IPS-18a (cell line): ENCODE measurements around the gene FLNC.

Source experiments
- H3K27ac ChIP-seq: one replicate; pipeline ENCODE4 v1.5.1; 2013; ENCODE audit warnings: low read length
- H3K27me3 ChIP-seq: one replicate; pipeline ENCODE4 v1.6.1; 2013; ENCODE audit warnings: mild to moderate bottlenecking, low read length; ENCODE audit not compliant: control insufficient read depth, insufficient read depth
- H3K36me3 ChIP-seq: one replicate; pipeline ENCODE4 v1.6.1; 2013; ENCODE audit warnings: low read depth, low read length; ENCODE audit not compliant: control insufficient read depth
- H3K4me1 ChIP-seq: one replicate; pipeline ENCODE4 v1.6.1; 2013; ENCODE audit warnings: low read depth, low read length; ENCODE audit not compliant: control insufficient read depth
- H3K4me3 ChIP-seq: one replicate; pipeline ENCODE4 v1.5.1; 2013; ENCODE audit warnings: low read length
- H3K9ac ChIP-seq: one replicate; pipeline ENCODE4 v1.6.1; 2013; ENCODE audit warnings: mild to moderate bottlenecking, low read length, moderate library complexity
- H3K9me3 ChIP-seq: one replicate; pipeline ENCODE4 v1.6.1; 2013; ENCODE audit warnings: low read depth, low read length; ENCODE audit not compliant: control insufficient read depth

The FLNC gene

DNA sequence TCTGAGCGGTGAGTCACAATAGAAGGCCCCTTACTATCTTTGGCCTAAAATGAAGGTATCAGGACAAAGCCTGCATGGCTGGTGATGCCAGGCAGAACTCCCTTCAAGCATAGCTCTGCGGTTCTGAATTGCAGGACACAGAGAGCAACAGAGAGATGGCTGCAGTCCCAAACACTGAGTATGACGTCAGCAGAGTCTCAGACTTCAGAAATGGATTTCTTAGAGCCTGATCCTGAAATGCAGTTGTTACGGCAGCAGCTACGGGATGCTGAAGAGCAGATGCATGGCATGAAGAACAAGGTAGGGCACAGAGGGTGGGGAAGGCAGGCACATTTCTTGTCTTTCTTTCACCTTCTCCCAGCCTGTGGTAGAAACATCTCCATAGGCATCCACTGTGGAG is 25.0 kb upstream of the FLNC start:
- Histone ChIP-seq H3K4me3 (no peak overlapping the region), H3K27ac (no peak overlapping the region), H3K9ac (no peak overlapping the region), H3K9me3 (no peaks in the 10 kb centered on the region), H3K4me1 (no peaks in the 10 kb centered on the region), H3K27me3 (no peaks in the 10 kb centered on the region), H3K36me3 (peaks cover 52% of the 10 kb centered on the region)

DNA sequence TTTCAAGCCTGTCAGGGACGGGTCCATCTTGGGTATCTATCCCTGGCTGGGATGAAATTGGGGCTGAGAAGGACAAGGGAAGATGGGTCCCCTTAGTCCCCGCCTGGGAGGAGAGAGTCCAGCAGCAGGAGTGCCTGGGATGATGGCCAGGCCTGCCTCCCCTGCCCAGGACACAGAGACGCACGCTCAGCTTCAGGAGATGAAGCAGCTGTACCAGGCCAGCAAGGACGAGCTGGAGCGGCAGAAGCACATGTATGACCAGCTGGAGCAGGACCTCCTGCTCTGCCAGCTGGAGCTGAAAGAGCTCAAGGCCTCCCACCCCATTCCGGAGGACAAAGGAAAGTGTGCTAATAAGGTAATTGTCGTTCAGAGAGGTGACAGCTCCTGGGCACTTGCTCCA is 23.0 kb upstream of the FLNC start:
- Histone ChIP-seq H3K27me3 (no peaks in the 10 kb centered on the region), H3K9me3 (no peaks in the 10 kb centered on the region), H3K27ac (no peak overlapping the region), H3K36me3 (peaks cover 53% of the 10 kb centered on the region), H3K4me1 (peaks cover 4% of the 10 kb centered on the region), H3K4me3 (no peak overlapping the region), H3K9ac (no peak overlapping the region)

GRCh38 chr7:128809363-128809762 is 20.8 kb upstream of the FLNC start:
- Histone ChIP-seq H3K4me3 (no peak overlapping the region), H3K36me3 (peaks cover 42% of the 10 kb centered on the region), H3K9ac (no peak overlapping the region), H3K4me1 (peaks cover 15% of the 10 kb centered on the region), H3K27me3 (no peaks in the 10 kb centered on the region), H3K9me3 (no peaks in the 10 kb centered on the region), H3K27ac (no peak overlapping the region)

DNA sequence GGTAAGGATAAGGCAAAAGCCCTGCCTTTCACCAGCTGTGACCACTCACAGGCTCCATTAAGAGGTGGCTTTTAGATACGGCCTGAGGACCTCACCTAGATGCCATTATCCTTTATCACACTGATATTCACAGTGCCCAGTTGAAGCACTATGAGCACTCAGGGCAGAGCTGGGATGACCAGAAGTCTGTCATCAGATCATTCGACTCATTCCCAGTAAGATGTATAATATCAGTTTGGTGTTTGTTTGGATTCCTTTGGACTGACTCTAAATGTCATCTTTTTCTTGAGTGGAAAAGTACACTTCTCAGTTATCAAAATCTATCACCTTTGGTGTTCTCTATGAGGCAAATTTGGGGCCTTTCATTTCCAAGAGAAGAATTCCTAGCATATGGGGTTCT is 19.7 kb upstream of the FLNC start:
- H3K36me3 ChIP-seq, result peaks cover 36% of the 10 kb centered on the region
- no peaks in the 10 kb centered on the region for H3K9me3 ChIP-seq

GRCh38 chr7:128810997-128811396 is 19.2 kb upstream of the FLNC start:
- Histone ChIP-seq H3K27ac (no peak overlapping the region), H3K36me3 (peaks cover 31% of the 10 kb centered on the region), H3K9me3 (no peaks in the 10 kb centered on the region), H3K4me3 (no peak overlapping the region), H3K27me3 (no peaks in the 10 kb centered on the region), H3K4me1 (peaks cover 15% of the 10 kb centered on the region), H3K9ac (no peak overlapping the region)

More for the DNA sequence above, 19.7 kb upstream of the FLNC start:
- Histone ChIP-seq H3K27me3 (no peaks in the 10 kb centered on the region), H3K9ac (no peak overlapping the region), H3K27ac (no peak overlapping the region), H3K4me3 (no peak overlapping the region), H3K4me1 (peaks cover 15% of the 10 kb centered on the region)

- H3K9ac ChIP-seq, result no peak overlapping the region
- peaks cover 15% of the 10 kb centered on the region for H3K4me1 ChIP-seq
- H3K4me3 ChIP-seq, result no peak overlapping the region
- H3K36me3 ChIP-seq, result peaks cover 24% of the 10 kb centered on the region
- H3K27me3 ChIP-seq, result no peaks in the 10 kb centered on the region
- no peak overlapping the region for H3K27ac ChIP-seq
- no peaks in the 10 kb centered on the region for H3K9me3 ChIP-seq
Observed at GRCh38 chr7:128811631-128812430, 18.4 kb upstream of the FLNC start.

DNA sequence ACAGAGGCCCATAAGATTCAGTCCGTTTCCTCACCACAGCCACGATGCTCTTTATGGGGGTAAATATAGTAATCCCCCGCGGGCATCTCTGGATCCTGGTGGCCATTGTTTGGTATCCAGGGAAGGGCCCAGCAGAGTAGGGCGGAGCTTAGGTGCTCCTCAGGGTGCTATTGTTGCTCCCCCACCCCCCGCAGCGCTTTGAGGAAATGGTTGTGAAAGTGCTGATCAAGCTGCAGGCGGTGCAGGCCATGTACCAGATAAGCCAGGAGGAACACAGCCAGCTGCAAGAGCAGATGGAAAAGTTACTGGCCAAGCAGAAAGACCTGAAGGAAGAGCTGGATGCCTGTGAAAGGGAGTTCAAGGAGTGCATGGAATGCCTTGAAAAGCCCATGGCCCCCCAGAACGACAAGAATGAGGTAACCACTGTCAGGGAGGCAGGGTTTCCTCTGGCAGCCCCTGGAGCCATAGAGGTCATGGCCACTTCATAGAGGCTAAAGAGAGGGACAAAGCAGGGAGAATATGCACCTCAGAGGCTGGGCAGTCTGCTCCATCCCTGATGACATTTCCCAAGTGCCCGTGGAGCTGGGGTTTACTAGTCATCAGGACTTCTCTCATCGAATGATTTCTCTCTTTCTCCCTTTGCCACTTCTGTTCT is 17.6 kb upstream of the FLNC start:
- H3K4me1 ChIP-seq, result peaks cover 15% of the 10 kb centered on the region
- no peak overlapping the region for H3K27ac ChIP-seq
- no peak overlapping the region for H3K4me3 ChIP-seq
- H3K9ac ChIP-seq, result no peak overlapping the region
- no peaks in the 10 kb centered on the region for H3K27me3 ChIP-seq
- peaks cover 18% of the 10 kb centered on the region for H3K36me3 ChIP-seq
- no peaks in the 10 kb centered on the region for H3K9me3 ChIP-seq

DNA sequence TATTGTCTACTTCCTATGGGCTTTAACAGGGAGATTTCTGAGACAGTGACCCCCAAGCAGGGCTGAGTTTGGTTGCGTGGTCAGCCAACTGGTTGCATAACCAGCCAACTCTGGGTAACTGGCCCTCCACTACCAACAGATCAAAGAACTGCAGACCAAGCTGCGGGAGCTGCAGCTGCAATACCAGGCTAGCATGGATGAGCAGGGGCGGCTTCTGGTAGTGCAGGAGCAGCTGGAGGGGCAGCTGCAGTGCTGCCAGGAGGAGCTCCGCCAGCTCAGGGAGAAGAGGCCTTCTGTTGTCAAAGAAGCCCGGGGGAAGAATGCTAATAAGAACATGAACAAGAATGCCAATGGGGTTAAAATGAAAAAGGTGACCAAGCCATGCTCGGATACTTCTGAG is 15.7 kb upstream of the FLNC start:
- peaks cover 15% of the 10 kb centered on the region for H3K4me1 ChIP-seq
- no peaks in the 10 kb centered on the region for H3K27me3 ChIP-seq
- no peak overlapping the region for H3K27ac ChIP-seq
- no peak overlapping the region for H3K4me3 ChIP-seq
- H3K9me3 ChIP-seq, result no peaks in the 10 kb centered on the region
- H3K9ac ChIP-seq, result no peak overlapping the region
- H3K36me3 ChIP-seq, result peaks cover 16% of the 10 kb centered on the region

DNA sequence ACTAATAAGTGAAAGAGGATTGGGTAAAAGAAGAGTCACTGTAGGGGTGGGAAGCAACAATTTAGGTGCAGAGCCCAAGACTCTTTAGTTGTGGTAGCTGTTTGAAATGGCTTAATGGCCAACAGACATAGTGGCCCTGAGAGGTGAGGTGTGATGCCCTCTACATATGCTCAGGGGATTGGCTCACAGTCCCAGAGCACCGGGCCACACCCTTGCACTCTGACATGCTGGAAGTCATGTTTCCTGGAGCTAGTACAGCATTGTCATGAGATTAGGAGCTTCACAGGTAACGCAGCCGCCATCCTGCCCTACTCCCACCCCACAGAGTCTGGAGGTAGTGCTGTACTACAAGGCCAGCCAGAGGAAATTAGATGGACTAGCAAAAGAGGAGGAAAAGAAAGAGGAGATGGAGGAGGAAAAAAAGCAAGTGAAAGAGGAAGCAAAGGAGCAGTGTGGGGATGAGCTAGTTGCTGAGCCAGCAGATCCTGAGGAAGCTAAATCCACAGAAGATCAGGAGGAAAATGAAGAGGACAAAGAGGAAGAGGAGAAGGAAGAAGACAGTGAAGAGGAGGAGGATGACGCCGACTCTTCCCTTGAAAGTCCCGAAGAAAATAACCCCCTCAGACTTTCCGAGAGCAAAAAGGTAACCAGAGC is 14.8 kb upstream of the FLNC start:
- H3K4me3 ChIP-seq, result no peak overlapping the region
- peaks cover 15% of the 10 kb centered on the region for H3K4me1 ChIP-seq
- H3K27ac ChIP-seq, result no peak overlapping the region
- H3K9ac ChIP-seq, result no peak overlapping the region
- H3K9me3 ChIP-seq, result no peaks in the 10 kb centered on the region
- no peaks in the 10 kb centered on the region for H3K27me3 ChIP-seq
- peaks cover 6% of the 10 kb centered on the region for H3K36me3 ChIP-seq

DNA sequence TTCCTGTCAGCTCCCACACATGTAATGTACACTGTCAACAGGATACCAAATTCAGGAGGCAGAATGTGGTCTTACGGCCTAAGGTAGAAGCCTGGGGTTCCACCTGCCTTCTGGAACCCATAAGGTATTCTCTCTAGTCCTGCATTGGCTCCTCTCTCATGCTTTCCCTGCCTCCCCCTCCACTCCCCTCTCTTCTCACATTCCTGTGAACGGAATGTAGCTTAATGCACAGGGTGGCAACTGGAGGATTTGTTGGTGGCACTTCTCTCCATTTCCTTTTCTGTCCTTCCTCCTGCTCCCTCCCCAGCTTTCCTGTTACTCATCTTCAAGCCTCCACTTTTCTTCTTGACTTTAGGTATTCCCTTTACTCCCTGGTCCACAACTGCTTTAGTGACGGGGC is 11.5 kb upstream of the FLNC start:
- H3K4me1 ChIP-seq, result no peaks in the 10 kb centered on the region
- H3K27me3 ChIP-seq, result no peaks in the 10 kb centered on the region
- no peaks in the 10 kb centered on the region for H3K9me3 ChIP-seq
- no peak overlapping the region for H3K27ac ChIP-seq
- no peak overlapping the region for H3K9ac ChIP-seq
- H3K4me3 ChIP-seq, result no peak overlapping the region
- no peaks in the 10 kb centered on the region for H3K36me3 ChIP-seq

DNA sequence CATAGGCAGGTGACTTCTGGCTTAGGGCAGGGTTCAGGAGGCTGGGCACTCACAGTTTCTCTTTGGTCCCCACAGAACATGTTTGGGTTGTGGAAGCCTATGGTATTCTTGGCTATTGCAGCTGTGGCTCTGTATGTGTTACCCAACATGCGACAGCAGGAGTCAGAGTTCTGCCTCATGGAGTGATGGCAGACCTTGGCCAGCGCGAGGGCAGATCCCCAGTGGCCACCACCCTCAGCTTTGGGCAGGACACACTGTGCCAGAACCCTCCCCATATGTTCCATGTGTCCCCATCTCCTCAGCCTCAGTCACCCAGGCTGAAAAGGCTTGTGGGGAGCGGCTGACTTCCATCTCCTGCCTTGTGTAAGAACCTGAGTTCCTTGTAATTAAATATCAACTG is 8.5 kb upstream of the FLNC start:
- H3K9ac ChIP-seq, result no peak overlapping the region
- H3K36me3 ChIP-seq, result no peaks in the 10 kb centered on the region
- no peak overlapping the region for H3K4me3 ChIP-seq
- H3K4me1 ChIP-seq, result no peaks in the 10 kb centered on the region
- H3K27me3 ChIP-seq, result no peaks in the 10 kb centered on the region
- H3K9me3 ChIP-seq, result no peaks in the 10 kb centered on the region
- H3K27ac ChIP-seq, result no peak overlapping the region
